Measurements from ENCODE around the gene GSG1L. TPM values are rescaled to one million over a fixed set of nuclear protein-coding genes. Genes with fewer than 3 reads are reported as not detected.

The GSG1L gene
- total and polyA plus RNA-seq, 4 donors, result 0.14 to 1.3 (median 0.24) TPM

DNA sequence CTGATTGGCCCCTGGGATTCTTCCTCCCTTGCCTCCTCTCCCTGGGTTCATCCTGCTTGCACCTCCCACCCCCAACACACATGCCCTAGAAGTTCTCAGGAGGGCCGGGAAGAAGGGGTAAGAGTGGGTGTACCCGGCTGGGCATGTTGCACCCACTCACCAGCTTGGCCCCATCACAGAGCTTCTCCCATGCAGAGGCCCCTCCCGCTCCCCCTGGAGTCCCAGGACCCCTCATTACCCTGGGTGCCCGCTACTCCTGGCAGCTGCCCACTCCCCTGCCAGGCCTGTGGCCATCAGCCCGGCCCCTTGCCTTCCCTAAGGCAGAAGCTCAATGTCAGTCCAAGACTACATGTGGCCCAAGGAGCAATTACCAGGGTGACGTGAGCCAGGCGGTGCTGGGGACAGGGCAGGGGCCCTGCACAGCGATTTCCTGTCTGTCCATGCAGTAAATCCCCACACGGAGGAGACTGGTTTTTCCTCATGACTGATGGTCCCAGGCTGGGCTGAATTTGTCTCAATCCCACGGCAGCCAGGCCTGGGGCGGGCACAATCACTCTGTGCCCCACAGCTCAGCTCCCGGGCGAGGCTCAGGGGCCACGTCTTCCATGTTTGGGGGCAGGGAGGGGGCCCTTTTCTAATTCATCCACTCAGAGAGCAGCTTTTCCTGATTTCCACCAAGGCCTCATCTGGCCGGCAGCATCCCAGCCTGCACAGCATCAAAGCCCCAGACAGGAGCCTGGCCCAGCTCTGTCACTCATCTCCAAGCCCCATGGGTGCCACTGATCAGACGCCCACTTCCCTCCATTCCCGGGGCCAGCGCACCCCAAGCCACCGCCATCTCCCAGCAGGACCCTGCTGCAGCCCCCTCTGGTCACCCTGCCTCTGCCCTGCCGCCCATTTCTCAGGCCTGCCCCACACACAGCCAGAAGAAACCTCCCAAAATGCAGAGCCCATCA is 278.9 kb downstream of the GSG1L start:
- Histone ChIP-seq H3K4me1 (ENCODE audit: control insufficient read depth in 5 of 5, insufficient read depth in 5 of 5, low read length in 5 of 5) (peaks cover 0 to 16% (median 0%) of the 10 kb centered on the region in 5 donors), H3K27me3 (ENCODE audit: control insufficient read depth in 3 of 3, insufficient read depth in 3 of 3, low read length in 2 of 3) (no peaks in the 10 kb centered on the region), H3K36me3 (ENCODE audit: control insufficient read depth in 4 of 4, insufficient read depth in 4 of 4, low read length in 4 of 4) (no peaks in the 10 kb centered on the region), H3K9ac (ENCODE audit: insufficient read depth in 1 of 2, low read length in 2 of 2) (no peak overlapping the region), H3K9me3 (ENCODE audit: control insufficient read depth in 4 of 4, insufficient read depth in 3 of 4, low read length in 3 of 4) (no peaks in the 10 kb centered on the region), H3K4me3 (no peak overlapping the region), H3K27ac (ENCODE audit: low read depth in 1 of 2, low read length in 1 of 2) (no peak overlapping the region)
- ATAC-seq (ENCODE audit: insufficient read depth, low FRiP score), result no peak
- TF ChIP-seq, protein P1, sequence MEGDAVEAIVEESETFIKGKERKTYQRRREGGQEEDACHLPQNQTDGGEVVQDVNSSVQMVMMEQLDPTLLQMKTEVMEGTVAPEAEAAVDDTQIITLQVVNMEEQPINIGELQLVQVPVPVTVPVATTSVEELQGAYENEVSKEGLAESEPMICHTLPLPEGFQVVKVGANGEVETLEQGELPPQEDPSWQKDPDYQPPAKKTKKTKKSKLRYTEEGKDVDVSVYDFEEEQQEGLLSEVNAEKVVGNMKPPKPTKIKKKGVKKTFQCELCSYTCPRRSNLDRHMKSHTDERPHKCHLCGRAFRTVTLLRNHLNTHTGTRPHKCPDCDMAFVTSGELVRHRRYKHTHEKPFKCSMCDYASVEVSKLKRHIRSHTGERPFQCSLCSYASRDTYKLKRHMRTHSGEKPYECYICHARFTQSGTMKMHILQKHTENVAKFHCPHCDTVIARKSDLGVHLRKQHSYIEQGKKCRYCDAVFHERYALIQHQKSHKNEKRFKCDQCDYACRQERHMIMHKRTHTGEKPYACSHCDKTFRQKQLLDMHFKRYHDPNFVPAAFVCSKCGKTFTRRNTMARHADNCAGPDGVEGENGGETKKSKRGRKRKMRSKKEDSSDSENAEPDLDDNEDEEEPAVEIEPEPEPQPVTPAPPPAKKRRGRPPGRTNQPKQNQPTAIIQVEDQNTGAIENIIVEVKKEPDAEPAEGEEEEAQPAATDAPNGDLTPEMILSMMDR (IDR thresholded peaks at IDR 0.05; ENCODE audit: control extremely low read depth, extremely low read depth), result no peak
- peak; percentile 18 to 46 (median 39) for DNase-seq
- 73 to 81% methylated on average over 20 of the region's 20 CpGs for WGBS, 2 donors

DNA sequence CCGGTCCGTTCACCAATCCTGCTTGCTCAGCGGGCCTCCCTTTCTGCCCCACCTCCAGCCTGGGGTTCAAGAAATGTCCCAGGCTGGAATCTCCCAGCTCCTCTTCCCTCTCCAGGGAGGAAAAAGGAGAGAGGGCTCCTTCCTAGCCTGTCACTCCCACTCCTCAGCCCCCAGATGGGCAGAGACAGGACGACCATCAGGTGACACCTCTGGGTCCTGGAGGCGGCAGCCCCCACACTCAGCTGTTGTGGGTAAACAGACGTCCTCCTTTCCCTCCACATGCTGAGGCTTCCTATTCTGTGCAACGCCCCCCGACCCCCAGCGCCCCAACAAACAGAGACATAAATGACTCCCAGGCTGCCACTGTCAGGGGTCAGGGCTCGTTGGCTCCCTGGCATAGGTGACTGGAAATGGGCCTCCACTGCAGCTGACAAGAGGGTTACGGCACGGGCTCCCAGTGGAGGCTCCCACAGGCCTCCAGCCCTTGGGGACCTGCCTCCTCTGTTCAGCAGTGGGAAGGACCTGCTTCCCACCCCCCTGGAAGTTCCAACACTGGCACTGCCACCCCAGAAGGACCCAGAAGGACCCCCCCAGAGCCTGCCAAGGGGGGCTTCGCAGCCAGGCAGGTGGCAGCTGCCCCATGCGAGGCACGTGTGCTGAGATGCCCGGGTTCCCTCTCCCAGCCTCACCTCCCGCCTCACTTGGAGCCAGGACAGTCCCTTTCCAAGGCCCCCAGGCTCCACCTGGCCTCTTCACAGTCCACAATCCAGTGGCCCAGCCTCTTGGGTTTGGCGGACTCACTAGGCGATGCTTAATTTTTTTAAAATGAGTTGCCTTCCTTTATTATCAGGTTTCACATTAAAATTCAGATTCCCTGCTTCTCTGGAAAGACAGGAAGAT is 281.3 kb downstream of the GSG1L start:
- 75 to 77% methylated on average over 19 of the region's 19 CpGs for WGBS, 2 donors
- H3K36me3 ChIP-seq (ENCODE audit: control insufficient read depth in 4 of 4, insufficient read depth in 4 of 4, low read length in 4 of 4), result peaks cover 0 to 15% (median under 1%) of the 10 kb centered on the region in 4 donors
- peaks cover 0 to 23% (median 0%) of the 10 kb centered on the region in 5 donors for H3K4me1 ChIP-seq (ENCODE audit: control insufficient read depth in 5 of 5, insufficient read depth in 5 of 5, low read length in 5 of 5)
- TF ChIP-seq, protein P1 (IDR thresholded peaks at IDR 0.05; ENCODE audit: control extremely low read depth, extremely low read depth), result no peak
- no peak overlapping the region for H3K9ac ChIP-seq (ENCODE audit: insufficient read depth in 1 of 2, low read length in 2 of 2)
- H3K9me3 ChIP-seq (ENCODE audit: control insufficient read depth in 4 of 4, insufficient read depth in 3 of 4, low read length in 3 of 4), result no peaks in the 10 kb centered on the region
- no peak overlapping the region for H3K27ac ChIP-seq (ENCODE audit: low read depth in 1 of 2, low read length in 1 of 2)
- no peak for ATAC-seq (ENCODE audit: insufficient read depth, low FRiP score)
- no peak overlapping the region for H3K4me3 ChIP-seq
- no peaks in the 10 kb centered on the region for H3K27me3 ChIP-seq (ENCODE audit: control insufficient read depth in 3 of 3, insufficient read depth in 3 of 3, low read length in 2 of 3)
- no peak for DNase-seq

DNA sequence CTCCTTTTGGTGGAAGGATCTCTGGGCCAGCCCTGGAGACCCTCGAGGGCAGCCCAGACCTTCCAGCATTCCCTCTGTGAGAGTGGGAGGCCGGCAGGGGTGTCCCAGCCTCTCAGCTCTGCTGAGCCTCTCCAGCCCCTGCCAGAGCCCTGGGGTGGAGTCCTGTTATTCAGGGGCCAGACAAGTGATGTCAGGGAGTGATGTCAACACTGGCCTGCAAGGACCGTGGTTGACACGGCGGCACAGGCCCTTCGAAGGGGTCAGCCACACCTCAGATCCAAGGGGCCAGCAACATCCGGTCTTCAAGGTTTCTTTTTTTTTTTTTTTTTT is 282.4 kb downstream of the GSG1L start:
- ATAC-seq (ENCODE audit: insufficient read depth, low FRiP score) (no peak), DNase-seq (peak in 1 of 3 donors; percentile 17)
- no peak overlapping the region for H3K27ac ChIP-seq (ENCODE audit: low read depth in 1 of 2, low read length in 1 of 2)
- TF ChIP-seq, protein P1 (IDR thresholded peaks at IDR 0.05; ENCODE audit: control extremely low read depth, extremely low read depth), result no peak
- H3K27me3 ChIP-seq (ENCODE audit: control insufficient read depth in 3 of 3, insufficient read depth in 3 of 3, low read length in 2 of 3), result no peaks in the 10 kb centered on the region
- no peaks in the 10 kb centered on the region for H3K9me3 ChIP-seq (ENCODE audit: control insufficient read depth in 4 of 4, insufficient read depth in 3 of 4, low read length in 3 of 4)
- WGBS, 2 donors, result 54 to 65% methylated on average over 6 to 7 of the region's 7 CpGs
- H3K4me1 ChIP-seq (ENCODE audit: control insufficient read depth in 5 of 5, insufficient read depth in 5 of 5, low read length in 5 of 5), result peaks cover 0 to 23% (median 0%) of the 10 kb centered on the region in 5 donors
- no peak overlapping the region for H3K4me3 ChIP-seq
- H3K36me3 ChIP-seq (ENCODE audit: control insufficient read depth in 4 of 4, insufficient read depth in 4 of 4, low read length in 4 of 4), result peaks cover 0 to 18% (median 1%) of the 10 kb centered on the region in 4 donors
- no peak overlapping the region for H3K9ac ChIP-seq (ENCODE audit: insufficient read depth in 1 of 2, low read length in 2 of 2)
